Tibial nerve (tissue), 4 donors: ENCODE results near the gene NAA40. TPM values are rescaled to one million over a fixed set of nuclear protein-coding genes. Genes with fewer than 3 reads are reported as not detected.

Source experiments
- DNase-seq, 2 donors: peaks; one replicate each; pipeline ENCODE4 v3.0.0-alpha.2; 2019; ENCODE audit warnings: low spot score in 2 of 2
- H3K27ac ChIP-seq, 4 donors: fragments of 200-600 bp; sonication (generic) in 3 of 4; one replicate each; pipeline ENCODE4 v1.5.1; 2017 to 2019; ENCODE audit warnings: mild to moderate bottlenecking in 1 of 4
- H3K27me3 ChIP-seq, 2 donors: fragments of 200-600 bp; sonication (generic) in 1 of 2; one replicate each; pipeline versions ENCODE4 v1.5.1 to v1.6.0; 2017 to 2019
- H3K36me3 ChIP-seq, 3 donors: fragments of 200-600 bp; sonication (generic); one replicate each; pipeline ENCODE4 v1.5.1; 2018 to 2019
- H3K4me1 ChIP-seq, 4 donors: fragments of 200-600 bp; sonication (generic) in 3 of 4; one replicate each; pipeline ENCODE4 v1.5.1; 2017 to 2019
- H3K4me3 ChIP-seq, 4 donors: fragments of 200-600 bp; sonication (generic) in 3 of 4; one replicate each; pipeline ENCODE4 v1.5.1; 2017 to 2019; ENCODE audit warnings: mild to moderate bottlenecking in 1 of 4, moderate library complexity in 1 of 4
- H3K9me3 ChIP-seq, 4 donors: fragments of 200-600 bp; sonication (generic) in 3 of 4; one replicate each; pipeline ENCODE4 v1.5.1; 2017 to 2019
- CTCF ChIP-seq, 5 experiments: fragments of 200-600 bp in 3 of 5; fragments of 450-650 bp in 2 of 5; sonication (generic) in 3 of 5; IDR thresholded peaks; one replicate each; pipeline ENCODE4 v1.5.1; 2016 to 2019; ENCODE audit warnings: antibody characterized with exemption in 5 of 5, mild to moderate bottlenecking in 3 of 5, moderate library complexity in 2 of 5
- EP300 ChIP-seq, 2 donors: sonication (generic); formaldehyde crosslinking; IDR thresholded peaks; one replicate each; pipeline ENCODE4 v1.6.1; 2017; ENCODE audit warnings: antibody characterized with exemption in 2 of 2, mild to moderate bottlenecking in 1 of 2
- POLR2A ChIP-seq, 2 donors: fragments of 450-650 bp; IDR thresholded peaks; one replicate each; pipeline ENCODE4 v1.6.1; 2017; ENCODE audit warnings: antibody characterized with exemption in 2 of 2, mild to moderate bottlenecking in 2 of 2, moderate library complexity in 2 of 2
- WGBS, 2 donors: methylation state at CpG; one replicate each; pipeline ENCODE4 v1.1.5; 2018; 5-methylcytosine and 5-hydroxymethylcytosine counted together
- small RNA-seq: library from RNA; depleted of rRNA; stranded (forward); fragments of <200 nt; gene quantifications from one replicate; pipeline ENCODE3, GENCODE V24; 2016
- total RNA-seq, 4 donors: library from RNA; depleted of rRNA; stranded (reverse); fragments of >200 nt; gene quantifications; one replicate each; pipeline ENCODE4 v1.1.0, GENCODE V29; 2016

NAA40 gene
- total RNA-seq, 4 donors from 2014 or later, result 4.9 to 13.5 (median 5.6) TPM

GRCh38 chr11:64004590-64004984 is 65.8 kb downstream of the NAA40 start:
- H3K4me1 ChIP-seq, result peaks cover 0 to 62% (median 22%) of the 10 kb centered on the region in 4 donors

GRCh38 chr11:64005691-64006090 is 66.9 kb downstream of the NAA40 start:
- TF ChIP-seq CTCF (IDR thresholded peaks at IDR 0.05) (no peak), EP300 (IDR thresholded peaks at IDR 0.05) (no peak), POLR2A (IDR thresholded peaks at IDR 0.05) (no peak)
- DNase-seq, result no peak
- Histone ChIP-seq H3K27me3 (no peaks in the 10 kb centered on the region), H3K27ac (no peak overlapping the region), H3K4me1 (peaks cover 0 to 51% (median 14%) of the 10 kb centered on the region in 4 donors), H3K4me3 (no peak overlapping the region), H3K9me3 (no peaks in the 10 kb centered on the region), H3K36me3 (no peaks in the 10 kb centered on the region)
- 71 to 87% methylated on average over 1 to 4 of the region's 4 CpGs for WGBS, 2 donors

More at GRCh38 chr11:64004590-64004984, 65.8 kb downstream of the NAA40 start:
- no peaks in the 10 kb centered on the region for H3K9me3 ChIP-seq
- no peak overlapping the region for H3K4me3 ChIP-seq
- H3K27ac ChIP-seq, result no peak overlapping the region
- no peaks in the 10 kb centered on the region for H3K27me3 ChIP-seq
- TF ChIP-seq EP300 (IDR thresholded peaks at IDR 0.05) (no peak), POLR2A (IDR thresholded peaks at IDR 0.05) (no peak), CTCF (IDR thresholded peaks at IDR 0.05) (no peak)
- DNase-seq, result no peak
- no peaks in the 10 kb centered on the region for H3K36me3 ChIP-seq
- WGBS, 2 donors, result 54 to 65% methylated on average over 4 of the region's 4 CpGs

- Histone ChIP-seq H3K36me3 (no peaks in the 10 kb centered on the region), H3K4me1 (peaks cover 0 to 44% (median 12%) of the 10 kb centered on the region in 4 donors), H3K27ac (no peak overlapping the region), H3K9me3 (no peaks in the 10 kb centered on the region), H3K4me3 (no peak overlapping the region), H3K27me3 (no peaks in the 10 kb centered on the region)
- TF ChIP-seq POLR2A (IDR thresholded peaks at IDR 0.05), result no peak
- TF ChIP-seq EP300 (IDR thresholded peaks at IDR 0.05), result no peak
- no peak for TF ChIP-seq CTCF (IDR thresholded peaks at IDR 0.05)
- 51 to 67% methylated on average over 9 to 12 of the region's 12 CpGs for WGBS, 2 donors
- DNase-seq, result no peak
Measured at GRCh38 chr11:64006398-64006797, 67.6 kb downstream of the NAA40 start.

Small RNA genes lying within 50 kb of the gene (small RNA-seq; reads per million reads assigned to genes)
- gene RNU6-45P, result not detected

Other genes starting within 250 kb of the NAA40 start
- gene ZFTA, start 170.2 kb upstream of the NAA40 start, total RNA-seq, result 10 to 100 TPM; 19.4 to 25.1 (median 23.8) TPM
- gene SPINDOC, start 125.5 kb upstream of the NAA40 start, total RNA-seq, result 10 to 100 TPM in 2 of 4 donors, 1 to 10 TPM in 2; 5.5 to 14.7 (median 10.0) TPM
- 10 to 100 TPM; 22.1 to 32.1 (median 23.6) TPM for gene MARK2, start 99.9 kb upstream of the NAA40 start, total RNA-seq
- gene RCOR2, start 21.8 kb upstream of the NAA40 start, total RNA-seq, result 1 to 10 TPM in 1 of 4 donors, under 1 TPM in 1, not detected in 2; 0.22 to 1.6 TPM
- gene COX8A, start 35.6 kb downstream of the NAA40 start, total RNA-seq, result 100 to 1,000 TPM; 337 to 421 (median 383) TPM
- gene OTUB1, start 47.4 kb downstream of the NAA40 start, total RNA-seq, result 10 to 100 TPM; 35.0 to 86.7 (median 50.4) TPM
- 1 to 10 TPM in 1 of 4 donors, under 1 TPM in 3; 0.39 to 2.1 (median 0.52) TPM for gene FLRT1, start 96.9 kb downstream of the NAA40 start, total RNA-seq
- 10 to 100 TPM; 30.6 to 45.0 (median 35.0) TPM for gene MACROD1, start 227.1 kb downstream of the NAA40 start, total RNA-seq
- gene STIP1, start 247.2 kb downstream of the NAA40 start, total RNA-seq, result 100 to 1,000 TPM in 1 of 4 donors, 10 to 100 TPM in 3; 53.3 to 109 (median 79.8) TPM